ENCODE results near the gene CDR2. TPM values are rescaled to one million over a fixed set of nuclear protein-coding genes. Genes with fewer than 3 reads are reported as not detected.

CDR2 gene
- total and polyA plus RNA-seq, 9 of the 15 experiments (the other 6 are each of a cell fraction or from before 2014, with no cell fraction given): 4.6 to 30.3 (median 19.9) TPM

GRCh38 chr16:22296225-22297113 is 78.0 kb downstream of the CDR2 start (continued):
- TF ChIP-seq PRDM10 (IDR thresholded peaks at IDR 0.05; ENCODE audit: partially characterized antibody): peak; percentile 38
- TF ChIP-seq ZNF24 (IDR thresholded peaks at IDR 0.05): no peak
- no peak for TF ChIP-seq TRIM25 (IDR thresholded peaks at IDR 0.05; ENCODE audit: borderline replicate concordance)
- 0 out of 2 replicates have a peak, but pooled peaks have one; percentile 63 for TF ChIP-seq ZSCAN29 (IDR thresholded peaks at IDR 0.05)
- TF ChIP-seq ZFP91 (CRISPR knock-in tag; IDR thresholded peaks at IDR 0.05): peak; percentile 94
- no peak for TF ChIP-seq ZNF280B (CRISPR knock-in tag; IDR thresholded peaks at IDR 0.05)
- no peak for TF ChIP-seq ZNF778 (CRISPR knock-in tag; IDR thresholded peaks at IDR 0.05)
- TF ChIP-seq RBFOX2 (IDR thresholded peaks at IDR 0.05; ENCODE audit: low read depth, low read length): no peak
- TF ChIP-seq TAL1 (IDR thresholded peaks at IDR 0.05): no peak
- no peak for TF ChIP-seq RFX7 (CRISPR knock-in tag; IDR thresholded peaks at IDR 0.05)
- no peak for TF ChIP-seq NKRF (IDR thresholded peaks at IDR 0.05; ENCODE audit: borderline replicate concordance)
- TF ChIP-seq ZNF77 (CRISPR knock-in tag; IDR thresholded peaks at IDR 0.05): no peak
- peak; percentile 17; the same call in 1 of the 2 replicates for TF ChIP-seq ATF3 (IDR thresholded peaks at IDR 0.05)
- TF ChIP-seq ATF3 (CRISPR knock-in tag; conservative IDR thresholded peaks at IDR 0.05): no peak
- 0 out of 2 replicates have a peak, but pooled peaks have one; percentile 18 for TF ChIP-seq NFATC3 (IDR thresholded peaks at IDR 0.05)
- TF ChIP-seq GATAD2B (IDR thresholded peaks at IDR 0.05; ENCODE audit: borderline replicate concordance): no peak
